GM19467 (cell line): ENCODE data around the gene AATF.
A peak's percentile ranks its signal among the peaks of the same experiment; 100 is the strongest.

Source experiments
- ATAC-seq: cut with Tn5 transposase; IDR thresholded peaks from one replicate; pipeline ENCODE4 v1.9.1; 2021; ENCODE audit warnings: mild to moderate bottlenecking, moderate library complexity; ENCODE audit not compliant: unreplicated experiment

The AATF gene

GRCh38 chr17:36948717-36949460 lies at the start of gene AATF:
AATF (plus strand) TSS chr17:36948954; CDS start chr17:36949126, 172 bp downstream.
- ATAC-seq: peak; percentile 87

- ATAC-seq: no peak
Observed at GRCh38 chr17:36899250-36900159, 49.2 kb upstream of the AATF start.

GRCh38 chr17:36900160-36900512 lies 48.6 kb upstream of the AATF start:
- ATAC-seq: no peak

GRCh38 chr17:36901506-36901905 lies 47.2 kb upstream of the AATF start:
- no peak for ATAC-seq

- no peak for ATAC-seq
Observed at GRCh38 chr17:36907407-36907806, 41.3 kb upstream of the AATF start.

- no peak for ATAC-seq
Observed at GRCh38 chr17:36910513-36910912, 38.2 kb upstream of the AATF start.

- no peak for ATAC-seq
Observed at GRCh38 chr17:36911001-36911400, 37.8 kb upstream of the AATF start.

- ATAC-seq: no peak
Observed at GRCh38 chr17:36913132-36913531, 35.6 kb upstream of the AATF start.

- ATAC-seq: no peak
Observed at GRCh38 chr17:36918211-36918691, 30.5 kb upstream of the AATF start.

- no peak for ATAC-seq
Observed at GRCh38 chr17:36919407-36919968, 29.3 kb upstream of the AATF start.

- ATAC-seq: no peak
Observed at GRCh38 chr17:36920032-36921005, 28.4 kb upstream of the AATF start.

- ATAC-seq: no peak
Observed at GRCh38 chr17:36921095-36921851, 27.5 kb upstream of the AATF start.

- no peak for ATAC-seq
Observed at GRCh38 chr17:36922175-36922574, 26.6 kb upstream of the AATF start.

GRCh38 chr17:36923814-36924221 lies 24.9 kb upstream of the AATF start:
- ATAC-seq: no peak

GRCh38 chr17:36926226-36926625 lies 22.5 kb upstream of the AATF start:
- ATAC-seq: no peak

- no peak for ATAC-seq
Observed at GRCh38 chr17:36926701-36927100, 22.1 kb upstream of the AATF start.

GRCh38 chr17:36928471-36929345 lies 20.0 kb upstream of the AATF start:
- no peak for ATAC-seq

- no peak for ATAC-seq
Observed at GRCh38 chr17:36929851-36930582, 18.7 kb upstream of the AATF start.
